Gastroesophageal sphincter (tissue), 3 donors: Measurements from ENCODE around the gene UBR4.

Experiments
- CTCF ChIP-seq, 4 experiments: fragments of 200-600 bp in 2 of 4; fragments of 450-650 bp in 2 of 4; sonication (generic) in 1 of 4; IDR thresholded peaks; one replicate each; pipeline ENCODE4 v1.5.1; 2017 to 2019; ENCODE audit warnings: antibody characterized with exemption in 4 of 4, mild to moderate bottlenecking in 2 of 4, moderate library complexity in 2 of 4
- EP300 ChIP-seq: sonication (generic); formaldehyde crosslinking; IDR thresholded peaks from one replicate; pipeline ENCODE4 v1.6.1; 2017; ENCODE audit warnings: antibody characterized with exemption, mild to moderate bottlenecking
- POLR2A ChIP-seq, 2 donors: fragments of 450-650 bp; IDR thresholded peaks; one replicate each; pipeline ENCODE4 v1.6.1; 2017; ENCODE audit warnings: antibody characterized with exemption in 2 of 2, mild to moderate bottlenecking in 2 of 2, moderate library complexity in 1 of 2
- POLR2AphosphoS5 ChIP-seq: sonication (generic); formaldehyde crosslinking; IDR thresholded peaks from one replicate; pipeline ENCODE4 v1.6.1; 2017; ENCODE audit warnings: antibody characterized with exemption

GRCh38 chr1:19167140-19167539, 42.9 kb downstream of the UBR4 start:
- TF ChIP-seq CTCF (IDR thresholded peaks at IDR 0.05) (no peak), EP300 (no peak), POLR2A (IDR thresholded peaks at IDR 0.05) (no peak), POLR2AphosphoS5 (no peak)
